ENCODE results near the gene CXCR2.
A peak's percentile ranks its signal among the peaks of the same experiment; 100 is the strongest.
"Not testable (repeated sequence)": the region's sequence is repeated elsewhere in the genome, so short reads cannot be mapped to it uniquely, and the experiment has no call there.

The CXCR2 gene

DNA sequence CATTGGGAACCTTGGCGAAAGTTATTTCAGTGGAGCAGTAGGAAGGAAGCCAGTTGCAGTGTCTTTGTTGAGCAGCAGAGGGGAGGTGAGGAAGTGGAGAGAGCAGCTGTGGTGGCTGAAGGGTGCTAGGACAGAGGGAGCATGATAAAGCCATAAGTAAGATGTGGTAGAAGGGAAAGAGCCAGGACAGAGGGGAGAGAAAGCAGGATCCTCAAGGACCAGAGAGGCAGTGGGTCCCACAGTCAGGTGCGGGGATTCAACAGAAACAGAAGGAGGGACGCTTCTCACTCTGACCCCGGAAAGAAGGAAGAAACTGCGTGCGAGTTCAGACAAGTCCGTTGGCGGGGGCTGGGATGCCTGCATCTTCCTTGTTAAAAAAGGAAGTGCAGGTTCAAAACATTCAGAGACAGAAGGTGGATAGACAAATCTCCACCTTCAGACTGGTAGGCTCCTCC is at the start of gene CXCR2:
Gene CXCR2, plus strand, starts transcription at position 403 of the 455 bp plus-strand sequence. CDS start 8,774 bp downstream, outside the sequence.
- DNase-seq, result no peak

DNA sequence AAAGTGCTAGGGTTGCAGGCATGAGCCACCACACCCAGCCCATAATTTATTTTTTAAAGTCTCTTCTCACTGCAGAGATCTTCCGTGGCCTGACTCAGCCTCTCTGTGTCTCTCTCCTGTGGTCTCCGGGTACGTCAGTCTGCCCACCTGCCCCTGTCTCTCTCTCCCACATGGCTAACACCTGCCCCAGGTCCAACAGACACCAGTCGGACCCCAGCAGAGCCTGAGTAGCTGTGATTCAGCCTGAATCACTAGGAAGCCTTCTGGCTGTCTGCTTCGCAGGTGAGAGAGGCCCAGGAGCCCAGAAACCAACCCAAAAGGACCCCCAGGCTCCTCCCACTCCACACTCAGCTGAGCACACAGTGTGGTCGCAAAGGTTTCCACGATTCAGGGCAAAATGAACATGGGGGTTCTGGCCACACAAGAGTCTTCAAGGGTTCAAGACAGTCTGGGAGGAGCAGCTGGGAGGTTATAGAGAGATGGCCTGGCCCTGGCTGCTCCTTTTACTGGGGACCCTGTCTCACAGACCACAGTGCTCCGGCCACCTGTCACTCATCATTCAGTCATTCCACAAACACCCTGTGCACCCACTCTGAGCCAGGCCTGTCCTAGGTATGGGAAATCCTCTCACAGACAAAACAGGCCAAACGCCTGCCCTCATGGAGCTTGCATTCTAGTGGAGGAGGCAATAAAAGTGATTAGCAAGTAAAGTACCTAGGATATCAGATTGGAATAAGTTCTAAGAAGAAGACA is 48.2 kb upstream of the CXCR2 start:
- DNase-seq, result no peak

DNA sequence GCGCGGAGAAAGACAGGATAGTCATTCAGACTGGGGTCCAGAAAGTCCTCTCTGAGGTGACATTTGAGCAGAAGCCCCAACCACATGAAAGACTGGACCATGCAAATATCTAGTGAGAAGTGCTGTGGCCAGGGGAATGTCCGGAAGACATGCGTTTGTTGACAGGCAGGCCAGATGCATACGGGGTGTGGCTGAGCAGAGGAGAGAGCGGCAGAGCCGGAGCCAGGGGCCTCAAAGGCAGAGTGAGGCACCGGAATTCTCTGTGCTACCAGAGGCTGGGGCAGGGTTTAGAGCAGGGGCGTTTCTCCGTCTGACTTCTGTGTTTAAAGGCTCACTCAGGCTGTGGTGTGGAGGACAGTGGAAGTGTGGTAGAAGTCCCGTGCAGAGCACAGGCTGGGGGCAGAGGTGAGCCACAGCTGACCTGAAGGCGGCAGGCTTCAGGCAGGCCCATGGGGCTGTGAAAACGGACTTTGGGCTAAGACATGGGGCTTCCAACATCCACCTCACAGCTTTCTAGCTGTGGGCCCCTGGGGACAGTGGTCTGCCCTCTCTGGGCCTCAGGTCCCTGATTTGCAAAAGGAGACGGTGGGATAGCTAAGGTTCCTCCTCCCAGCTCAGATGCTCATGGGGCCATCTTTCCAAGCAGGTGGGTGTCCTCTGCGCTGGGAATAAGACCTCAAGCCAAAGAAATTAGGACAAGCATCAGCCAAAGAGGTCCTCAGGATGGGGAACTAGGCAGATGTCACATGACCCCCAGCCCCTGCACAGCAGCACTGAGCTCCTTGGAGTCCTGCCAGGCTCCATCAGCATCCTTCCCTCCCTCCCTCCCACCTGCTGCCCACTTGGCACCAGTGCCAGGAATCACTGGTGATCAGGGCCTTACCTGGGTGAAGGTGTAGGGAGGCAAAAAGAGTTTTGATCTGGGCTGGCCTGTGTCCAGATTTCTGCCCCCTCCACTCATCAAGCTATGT is 45.6 kb upstream of the CXCR2 start:
- DNase-seq, result no peak

DNA sequence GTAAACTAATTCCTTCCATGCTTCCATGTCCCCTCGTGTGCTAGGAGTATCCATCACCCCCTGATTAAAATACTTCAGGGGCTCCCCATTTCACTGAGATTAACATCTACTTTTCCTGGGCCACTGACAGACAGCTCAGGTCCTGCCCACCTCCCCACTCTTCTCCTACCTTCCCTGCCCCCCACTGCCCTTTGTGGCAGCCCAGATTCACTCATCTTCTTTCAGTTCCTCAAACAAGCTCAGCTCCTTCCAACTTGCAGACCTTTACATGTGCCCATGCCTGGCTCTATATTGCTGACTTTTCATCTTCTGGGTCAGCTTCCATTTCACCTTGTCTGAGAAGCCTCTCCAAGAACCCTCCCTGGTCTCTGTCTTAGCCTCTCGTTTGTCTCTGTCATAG is 44.8 kb upstream of the CXCR2 start:
- DNase-seq, result no peak

DNA sequence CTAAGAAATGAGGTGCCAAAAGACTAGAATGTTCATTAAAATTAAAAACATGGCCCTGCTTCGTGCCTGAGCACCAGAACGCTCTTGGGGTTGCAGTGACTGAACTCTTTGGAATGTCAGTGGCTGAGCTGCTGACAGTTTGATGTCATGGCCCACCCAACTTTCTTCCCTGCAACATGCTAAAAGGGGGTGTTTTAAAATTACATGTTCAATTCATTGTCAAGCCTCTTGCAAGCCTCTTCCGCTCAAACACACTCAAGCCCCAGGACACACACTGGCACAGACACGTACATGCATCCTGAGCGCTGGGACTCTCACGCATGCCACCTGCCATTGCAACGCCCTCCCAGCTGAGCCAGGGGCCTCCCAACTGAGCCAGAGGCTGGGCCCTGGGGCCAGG is 44.1 kb upstream of the CXCR2 start:
- peak; percentile 45 for DNase-seq

DNA sequence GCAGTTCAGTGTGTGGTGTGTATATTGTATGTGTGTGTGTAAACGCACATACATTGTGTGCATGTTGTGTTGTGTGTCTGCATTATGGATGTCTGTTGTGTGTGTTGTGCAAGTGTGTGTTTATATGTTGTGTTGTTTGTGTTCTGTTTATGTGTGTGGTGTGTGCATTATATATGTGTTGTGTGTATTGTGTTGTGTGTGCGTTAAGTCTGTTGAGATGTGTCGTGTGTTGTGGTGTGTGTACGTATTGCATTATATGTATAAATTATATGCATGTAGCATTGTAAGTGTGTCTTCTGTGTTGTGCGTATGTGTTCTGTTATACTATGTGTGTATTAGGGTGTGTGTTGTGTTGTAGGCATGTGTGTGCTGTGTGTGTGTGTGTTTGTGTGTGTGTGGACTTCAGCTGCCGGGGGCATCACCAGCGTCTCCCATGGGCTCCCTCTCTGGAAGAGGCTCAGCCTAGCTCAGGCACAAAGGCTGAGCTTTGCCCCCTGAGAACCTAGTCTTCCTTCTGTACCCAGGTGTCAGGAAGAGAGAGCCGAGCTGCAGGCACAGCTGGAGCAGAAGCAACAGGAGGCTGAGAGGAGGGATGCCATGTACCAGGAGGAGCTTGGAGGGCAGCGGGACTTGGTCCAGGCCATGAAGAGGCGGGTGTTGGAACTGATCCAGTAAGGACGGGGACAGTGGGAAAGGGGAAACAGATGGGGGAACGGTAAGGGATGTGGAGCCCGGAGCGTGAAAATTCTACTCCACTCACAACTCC is 43.1 kb upstream of the CXCR2 start:
- no peak for DNase-seq

DNA sequence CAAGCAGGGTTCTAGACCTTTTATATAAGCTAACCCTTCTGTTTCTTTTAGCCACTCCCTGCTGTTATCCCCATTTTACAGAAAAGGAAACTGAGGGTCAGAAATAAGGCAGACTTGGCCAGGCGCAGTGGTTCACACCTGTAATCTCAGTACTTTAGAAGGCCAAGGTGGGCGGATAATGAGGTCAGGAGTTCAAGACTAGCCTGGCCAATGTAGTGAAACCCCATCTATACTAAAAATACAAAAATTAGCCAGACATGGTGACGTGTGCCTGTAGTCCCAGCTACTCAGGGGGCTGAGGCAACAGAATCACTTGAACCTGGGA is 42.5 kb upstream of the CXCR2 start:
- no peak for DNase-seq

DNA sequence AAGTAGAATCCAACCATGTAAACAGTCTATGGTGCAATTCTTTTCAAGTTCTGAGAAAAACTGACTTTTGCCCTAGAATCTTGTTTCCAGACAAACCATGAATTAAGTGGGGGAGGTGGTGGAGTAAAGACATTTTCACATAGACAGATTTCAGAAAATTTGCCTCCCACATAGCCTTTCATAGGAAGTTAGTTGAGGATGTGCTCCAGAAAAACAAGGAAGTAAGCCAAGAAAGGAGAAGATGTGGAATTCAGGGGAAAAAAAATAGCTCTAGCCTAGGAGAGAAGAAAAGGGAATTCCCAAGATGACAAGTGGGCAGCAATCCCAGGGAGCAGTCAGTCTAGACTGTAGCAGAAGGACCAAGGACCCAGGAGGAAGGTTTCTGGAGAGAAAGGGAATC is 39.4 kb upstream of the CXCR2 start:
- no peak for DNase-seq

DNA sequence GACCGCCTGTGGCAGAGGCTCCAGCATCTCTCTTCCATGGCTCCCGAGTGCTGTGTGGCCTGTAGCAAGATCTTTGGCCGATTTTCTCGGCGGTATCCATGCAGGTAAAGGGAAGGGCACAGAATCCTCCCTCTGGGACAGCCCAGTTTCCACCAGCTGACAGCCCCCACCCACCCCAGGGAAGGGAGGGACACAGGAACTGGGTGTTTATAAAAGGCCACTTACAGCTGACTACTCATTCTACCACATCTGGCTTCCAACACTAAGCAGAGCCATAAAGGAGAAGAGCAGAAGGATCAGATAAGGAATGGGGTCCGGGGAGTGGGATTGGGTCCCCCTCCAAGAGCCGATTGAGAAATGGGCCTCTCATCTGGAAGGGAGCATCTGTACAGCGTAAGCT is 36.6 kb upstream of the CXCR2 start:
- no peak for DNase-seq

DNA sequence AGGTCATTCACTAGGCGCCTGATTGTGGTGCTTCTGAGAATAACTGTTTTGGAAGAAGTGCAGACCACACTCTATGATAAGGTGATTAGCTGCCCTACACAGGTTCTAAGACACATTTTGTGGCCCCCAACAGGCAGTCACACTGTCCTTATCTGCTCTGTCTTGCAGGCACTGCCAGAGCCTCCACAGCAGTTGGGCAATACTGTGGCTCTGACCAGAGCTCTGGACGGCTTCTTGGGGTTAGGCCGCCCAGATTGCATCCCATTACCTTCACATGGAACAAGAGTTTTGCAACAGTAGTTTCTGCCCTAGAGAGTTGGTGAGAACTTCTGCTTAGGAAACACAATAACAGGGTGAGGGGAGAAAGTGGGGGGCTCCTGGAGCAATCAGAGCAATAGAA is 34.1 kb upstream of the CXCR2 start:
- no peak for DNase-seq

DNA sequence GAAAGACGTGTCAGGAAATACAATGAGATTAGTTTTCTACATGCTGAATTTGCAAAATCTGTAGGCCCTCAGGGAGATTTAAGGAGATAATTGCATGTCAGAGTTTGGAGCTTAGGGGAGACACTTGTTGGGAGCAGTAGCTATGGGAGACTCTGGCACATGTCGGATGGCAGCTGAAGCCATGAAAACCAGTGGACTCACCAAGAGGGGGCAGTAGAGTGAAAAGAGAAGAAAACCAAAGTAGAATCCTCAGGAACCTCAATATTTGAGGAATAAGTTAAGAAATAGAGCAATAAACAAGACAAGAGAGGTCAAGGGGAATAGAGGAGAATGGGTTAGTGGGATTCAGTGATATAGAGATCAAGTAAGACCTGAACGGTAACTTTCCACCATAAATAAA is 31.9 kb upstream of the CXCR2 start:
- DNase-seq, result no peak

DNA sequence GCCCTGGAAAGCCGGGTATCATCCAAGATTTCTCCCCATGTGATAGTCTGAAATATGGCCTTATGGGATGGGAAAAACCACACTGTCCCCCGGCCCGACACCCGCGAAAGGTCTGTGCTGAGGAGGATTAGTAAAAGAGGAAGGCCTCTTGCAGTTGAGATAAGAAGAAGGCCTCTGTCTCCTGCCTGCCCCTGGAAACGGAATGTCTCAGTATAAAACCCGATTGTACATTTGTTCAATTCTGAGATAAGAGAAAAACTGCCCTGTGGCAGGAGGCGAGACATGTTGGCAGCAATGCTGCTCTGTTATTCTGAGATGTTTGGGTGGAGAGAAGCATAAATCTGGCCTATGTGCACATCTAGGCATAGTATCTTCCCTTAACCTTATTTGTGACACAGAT is 30.0 kb upstream of the CXCR2 start:
- no peak for DNase-seq

DNA sequence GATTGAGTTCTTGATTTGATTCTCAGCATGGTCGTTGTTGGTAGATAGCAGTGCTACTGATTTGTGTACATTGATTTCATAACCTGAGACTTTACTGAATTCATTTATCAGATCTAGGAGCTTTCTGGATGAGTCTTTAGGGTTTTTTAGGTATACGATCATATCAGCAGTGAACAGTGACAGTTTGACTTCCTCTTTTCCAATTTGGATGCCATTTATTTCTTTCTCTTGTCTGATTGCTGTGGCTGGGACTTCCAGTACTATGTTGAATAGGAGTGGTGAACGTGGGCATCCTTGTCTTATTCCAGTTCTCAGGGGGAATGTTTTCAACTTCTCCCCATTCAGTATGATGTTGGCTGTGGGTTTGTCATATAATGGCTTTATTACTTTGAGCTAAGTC is 27.9 kb upstream of the CXCR2 start:
- no peak for DNase-seq

DNA sequence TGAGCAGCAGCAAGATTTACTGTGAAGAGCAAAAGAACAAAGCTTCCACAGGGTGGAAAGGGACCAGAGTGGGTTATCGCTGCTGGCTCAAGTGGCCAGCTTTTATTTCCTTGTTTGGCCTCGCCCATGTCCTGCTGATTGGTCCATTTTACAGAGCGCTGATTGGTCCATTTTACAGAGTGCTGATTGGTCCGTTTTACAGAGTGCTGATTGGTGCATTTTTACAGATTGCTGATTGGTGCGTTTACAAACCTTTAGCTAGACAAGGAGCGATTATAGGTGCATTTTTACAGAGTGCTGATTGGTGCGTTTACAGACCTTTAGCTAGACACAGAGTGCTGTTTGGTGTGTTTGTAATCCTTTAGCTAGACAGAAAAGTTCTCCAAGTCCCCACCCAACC is 17.0 kb upstream of the CXCR2 start:
- not testable (repeated sequence) for DNase-seq

DNA sequence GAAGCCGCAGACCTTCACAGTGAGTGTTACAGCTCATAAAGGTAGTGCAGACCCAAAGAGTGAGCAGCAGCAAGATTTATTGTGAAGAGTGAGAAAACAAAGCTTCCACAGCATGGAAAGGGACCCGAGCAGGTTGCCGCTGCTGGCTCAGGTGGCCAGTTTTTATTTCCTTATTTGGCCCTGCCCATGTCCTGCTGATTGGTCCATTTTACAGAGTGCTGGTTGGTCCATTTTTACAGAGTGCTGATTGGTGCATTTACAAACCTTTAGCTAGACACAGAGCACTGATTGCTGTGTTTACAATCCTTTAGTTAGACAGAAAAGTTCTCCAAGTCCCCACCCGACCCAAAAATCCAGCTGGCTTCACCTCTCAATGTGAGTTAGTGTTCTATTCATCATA is 4.0 kb upstream of the CXCR2 start:
- not testable (repeated sequence) for DNase-seq

DNA sequence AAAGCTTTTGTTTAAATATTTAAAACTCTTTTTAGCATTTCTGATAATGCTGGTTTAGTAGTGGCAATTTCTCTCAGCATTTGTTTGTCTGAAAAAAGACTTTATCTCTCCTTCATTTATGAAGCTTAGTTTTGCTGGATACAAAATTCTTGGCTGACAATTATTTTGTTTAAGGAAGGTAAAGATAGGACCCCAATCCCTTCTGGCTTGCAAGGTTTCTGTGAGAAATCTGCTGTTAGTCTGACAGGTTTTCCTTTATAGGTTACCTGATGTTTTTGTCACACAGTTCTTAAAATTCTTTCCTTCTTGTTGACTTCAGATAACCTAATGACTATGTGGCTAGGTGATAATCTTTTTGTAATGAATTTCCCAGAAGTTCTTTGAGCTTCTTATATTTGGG is 3.5 kb upstream of the CXCR2 start:
- DNase-seq, result not testable (repeated sequence)

DNA sequence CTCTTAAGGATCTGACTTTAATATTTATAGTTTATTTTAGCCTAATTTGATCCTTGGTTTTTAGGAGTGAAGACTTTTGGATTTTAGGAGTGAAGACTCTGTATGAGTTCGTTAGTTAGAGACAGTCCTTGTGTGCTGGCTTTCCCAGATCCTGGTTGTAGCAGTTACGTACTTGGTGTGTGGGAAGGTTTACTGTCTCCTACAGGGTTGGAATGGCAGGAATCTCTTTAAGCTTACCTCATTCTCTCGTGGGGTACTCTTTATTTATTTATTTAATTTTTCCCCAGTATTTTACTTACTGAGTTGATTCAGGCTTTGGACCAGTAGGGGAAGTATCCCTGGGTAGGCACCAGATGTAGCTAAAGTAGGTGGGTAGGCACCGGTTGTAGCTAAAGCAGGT is 1.8 kb upstream of the CXCR2 start:
- no peak for DNase-seq

DNA sequence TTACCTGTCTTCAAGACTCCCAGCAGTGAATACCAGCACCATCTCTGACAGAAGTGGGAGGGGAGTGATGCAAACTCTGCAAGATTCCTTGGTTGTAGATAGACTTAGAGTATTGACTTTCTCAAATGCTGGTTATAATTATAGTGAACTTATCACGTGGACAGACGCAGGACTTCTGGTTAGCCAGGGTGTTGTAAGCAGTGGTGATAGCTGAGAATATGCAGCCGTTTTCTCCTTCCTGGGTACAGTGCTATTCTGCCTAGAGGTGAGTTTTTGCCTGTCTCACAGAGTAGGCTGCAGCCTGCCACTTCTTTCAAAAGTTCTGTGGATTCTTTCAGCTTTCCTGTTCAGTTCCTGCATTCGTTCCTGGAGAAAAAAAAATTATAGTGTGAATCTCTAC is 733 bp upstream of the CXCR2 start:
- no peak for DNase-seq

DNA sequence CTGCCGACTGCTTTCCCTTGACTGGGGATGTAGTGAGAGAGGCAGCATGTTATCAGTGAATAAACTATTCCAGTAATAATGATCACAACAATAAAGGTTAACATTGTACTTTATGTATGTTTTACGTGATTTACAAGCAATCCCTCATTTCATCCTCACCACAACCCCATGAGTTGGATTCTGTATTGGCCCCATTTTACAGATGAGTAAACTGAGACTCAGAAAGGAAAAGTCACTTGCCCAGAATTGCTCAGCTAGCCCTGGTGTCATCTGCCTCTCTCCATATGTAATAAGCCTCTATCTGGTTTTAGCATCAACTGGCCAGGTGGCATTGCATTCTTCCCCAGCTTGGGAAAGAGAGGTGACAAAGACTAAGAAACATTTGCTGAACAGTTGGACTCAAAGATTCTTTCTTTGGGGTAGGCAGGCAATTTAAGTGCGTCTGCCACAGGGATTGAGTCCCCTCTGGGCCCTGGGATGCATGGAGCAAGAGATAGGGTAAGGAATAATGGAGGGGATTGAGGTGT is 2.2 kb downstream of the CXCR2 start:
- no peak for DNase-seq

DNA sequence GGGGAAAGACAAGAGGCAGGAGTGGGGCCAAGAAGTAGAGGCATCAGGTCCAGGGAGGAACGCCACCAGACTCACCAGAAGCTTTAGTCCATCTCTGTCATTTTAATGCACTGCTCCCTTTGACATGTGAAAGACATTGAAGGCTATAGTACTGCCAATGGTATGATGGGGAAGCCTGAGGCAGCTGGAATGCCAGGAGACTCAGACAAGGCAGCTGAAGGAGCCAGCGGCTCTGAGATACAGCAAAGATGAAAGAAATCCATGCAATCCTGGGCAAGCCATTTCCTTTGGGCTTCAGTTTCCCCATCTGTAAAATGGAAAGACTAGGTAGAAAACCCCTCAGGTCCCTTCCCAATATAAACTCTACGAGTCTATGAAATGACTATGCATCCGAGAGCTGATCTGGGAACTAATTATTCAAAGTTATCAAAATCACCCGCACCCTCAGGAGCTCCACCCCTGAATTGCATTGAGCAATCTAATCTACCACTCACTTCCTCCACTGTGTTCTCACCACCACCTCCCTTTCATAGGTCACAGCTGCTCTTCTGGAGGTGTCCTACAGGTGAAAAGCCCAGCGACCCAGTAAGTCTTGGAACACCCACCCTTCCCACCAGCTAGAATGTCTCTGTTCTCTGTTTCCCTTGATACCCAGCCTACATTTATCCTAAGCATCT is 3.1 kb downstream of the CXCR2 start:
- no peak for DNase-seq

DNA sequence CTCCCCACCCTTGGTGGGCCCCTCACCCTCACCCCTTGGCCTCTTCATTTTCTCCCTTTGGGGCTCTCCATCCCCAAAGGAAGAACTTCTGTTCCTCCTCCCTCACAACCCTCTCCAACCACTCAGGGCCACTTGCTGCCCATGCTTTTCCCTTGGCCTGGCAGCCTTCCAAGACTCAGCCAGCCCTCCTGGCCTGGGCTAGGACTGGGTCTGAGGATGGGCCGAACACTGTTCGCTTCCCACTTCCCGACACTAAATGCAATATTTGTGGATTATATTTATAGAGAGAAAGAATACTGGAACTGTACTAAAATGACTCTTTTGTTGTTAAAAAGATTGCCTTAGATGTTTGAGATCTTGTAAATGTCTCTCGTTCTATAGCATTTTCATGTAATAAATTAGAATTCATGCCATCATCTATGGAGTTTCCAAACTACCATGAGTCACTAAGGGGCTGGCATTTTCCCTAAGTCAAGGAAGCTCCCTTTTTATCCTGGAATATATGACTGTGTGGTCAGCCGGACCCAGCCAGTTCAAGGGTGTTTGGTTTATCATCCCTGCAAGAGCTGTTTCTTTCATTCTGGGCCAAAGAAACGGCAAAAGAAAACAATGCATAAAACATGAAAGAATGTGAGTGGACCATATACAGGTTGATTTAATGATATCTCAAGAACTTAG is 3.8 kb downstream of the CXCR2 start:
- DNase-seq, result peak; percentile 20

DNA sequence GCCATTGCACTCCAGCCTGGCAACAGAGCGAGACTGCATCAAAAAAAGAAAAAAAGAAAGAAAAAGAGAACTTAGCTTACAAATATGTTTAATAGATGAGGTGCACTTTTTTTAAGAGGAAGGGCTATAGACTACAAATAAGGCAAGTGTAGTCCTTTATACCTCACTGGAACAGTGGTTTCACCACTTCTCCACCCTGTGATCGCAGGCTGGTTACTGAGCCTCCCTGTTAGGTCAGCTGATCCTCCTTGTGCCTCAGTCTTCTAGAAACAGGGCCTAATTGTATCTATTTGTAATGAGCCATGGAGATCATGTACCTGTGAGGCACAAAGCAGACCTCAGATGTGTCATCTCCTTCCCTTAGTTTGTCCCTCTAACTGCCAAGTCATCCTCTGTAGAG is 4.5 kb downstream of the CXCR2 start:
- no peak for DNase-seq

All from HCEC 1CT (cell line).